HG03095 (cell line): ENCODE measurements around the gene DUOX2.
"Not testable (repeated sequence)": the region's sequence is repeated elsewhere in the genome, so short reads cannot be mapped to it uniquely, and the experiment has no call there.

Experiments used
- ATAC-seq: cut with Tn5 transposase; IDR thresholded peaks from one replicate; pipeline ENCODE4 v1.9.1; 2021; ENCODE audit warnings: moderate library complexity; ENCODE audit not compliant: unreplicated experiment

The DUOX2 gene

GRCh38 chr15:45077391-45077790 is 36.6 kb downstream of the DUOX2 start:
- not testable (repeated sequence) for ATAC-seq

- not testable (repeated sequence) for ATAC-seq
Observed at GRCh38 chr15:45075440-45076320, 38.3 kb downstream of the DUOX2 start.

- ATAC-seq: not testable (repeated sequence)
Observed at GRCh38 chr15:45073602-45074001, 40.4 kb downstream of the DUOX2 start.

GRCh38 chr15:45069942-45070360 is 44.0 kb downstream of the DUOX2 start:
- not testable (repeated sequence) for ATAC-seq

GRCh38 chr15:45064386-45064785 is 49.6 kb downstream of the DUOX2 start:
- ATAC-seq: no peak

GRCh38 chr15:45062301-45062700 is 51.7 kb downstream of the DUOX2 start:
- ATAC-seq: not testable (repeated sequence)

DNA sequence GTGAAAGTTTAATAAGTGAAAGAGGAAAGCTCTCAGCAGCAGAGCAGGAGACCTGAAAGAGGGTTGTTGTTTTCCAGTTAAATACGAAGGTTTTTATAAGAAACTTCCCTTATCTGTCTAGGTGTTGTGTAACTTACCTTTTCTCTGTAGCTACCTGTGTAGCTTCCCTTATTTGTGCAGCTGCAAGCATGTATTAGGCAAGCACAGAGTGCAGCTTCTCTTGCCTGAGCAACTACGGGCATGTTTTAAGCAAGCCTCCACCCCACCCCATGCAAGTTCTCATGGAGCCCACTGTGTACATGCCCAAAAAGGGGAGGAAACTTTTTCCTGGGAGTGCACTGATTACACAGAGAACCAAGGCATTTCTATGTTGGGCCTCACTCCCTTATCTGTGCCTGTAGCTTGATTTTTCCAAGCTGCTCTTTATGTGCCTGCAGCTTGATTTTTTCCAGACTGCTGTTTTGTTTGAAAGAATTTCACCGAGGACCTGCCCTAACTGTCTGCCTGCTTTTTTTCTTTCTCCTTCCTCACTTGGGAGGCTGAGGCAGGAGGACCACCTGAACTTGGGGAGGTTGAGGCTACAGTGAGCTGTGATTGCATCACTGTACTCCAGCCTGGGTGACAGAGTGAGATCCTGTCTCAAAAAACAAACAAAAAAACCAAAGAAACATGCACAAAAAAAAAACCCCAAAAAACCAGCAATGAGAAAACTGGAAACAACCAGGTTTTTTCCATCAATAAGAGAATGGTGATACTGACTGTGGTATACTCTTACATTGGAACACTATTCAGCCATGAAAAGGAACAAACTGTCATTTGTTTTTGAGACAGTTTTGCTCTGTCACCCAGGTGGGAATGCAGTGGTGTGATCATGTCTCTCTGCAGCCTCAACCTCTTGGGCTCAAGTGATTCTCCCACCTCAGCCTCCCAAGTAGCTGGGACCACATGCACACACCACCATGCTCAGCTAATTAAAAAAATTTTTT is 55.0 kb downstream of the DUOX2 start:
- ATAC-seq: not testable (repeated sequence)

DNA sequence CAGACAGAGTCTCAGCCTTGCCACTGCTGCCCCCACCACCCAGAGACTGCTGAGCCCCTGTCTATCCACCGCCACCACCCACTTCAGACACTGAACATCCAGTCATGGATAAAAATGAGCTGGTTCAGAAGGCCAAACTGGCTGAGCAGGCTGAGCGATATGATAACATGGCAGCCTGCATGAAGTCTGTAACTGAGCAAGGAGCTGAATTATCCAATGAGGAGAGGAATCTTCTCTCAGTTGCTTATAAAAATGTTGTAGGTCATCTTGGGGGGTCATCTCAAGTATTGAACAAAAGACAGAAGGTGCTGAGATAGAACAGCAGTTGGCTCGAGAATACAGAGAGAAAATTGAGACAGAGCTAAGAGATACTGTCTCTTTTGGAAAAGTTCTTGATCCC is 61.3 kb downstream of the DUOX2 start:
- not testable (repeated sequence) for ATAC-seq

- ATAC-seq: no peak
Observed at GRCh38 chr15:45050587-45050986, 63.4 kb downstream of the DUOX2 start.

GRCh38 chr15:45048794-45049631 is 65.0 kb downstream of the DUOX2 start:
- ATAC-seq: no peak

DNA sequence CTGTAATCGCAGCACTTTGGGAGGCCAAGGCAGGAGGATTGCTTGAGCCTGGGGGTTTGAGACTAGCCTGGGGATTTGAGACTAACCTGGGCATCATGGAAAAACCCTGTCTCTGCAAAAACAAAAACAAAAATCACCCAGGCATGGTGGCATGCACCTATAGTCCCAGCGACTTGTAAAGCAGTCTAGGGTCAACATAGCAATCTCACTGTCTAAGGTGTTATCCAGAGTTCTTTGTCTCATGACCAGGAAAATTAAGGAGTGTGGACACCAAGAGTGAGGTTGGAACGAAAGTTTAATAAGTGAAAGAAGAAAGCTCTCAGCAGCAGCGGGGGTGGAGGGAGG is 65.6 kb downstream of the DUOX2 start:
- not testable (repeated sequence) for ATAC-seq

DNA sequence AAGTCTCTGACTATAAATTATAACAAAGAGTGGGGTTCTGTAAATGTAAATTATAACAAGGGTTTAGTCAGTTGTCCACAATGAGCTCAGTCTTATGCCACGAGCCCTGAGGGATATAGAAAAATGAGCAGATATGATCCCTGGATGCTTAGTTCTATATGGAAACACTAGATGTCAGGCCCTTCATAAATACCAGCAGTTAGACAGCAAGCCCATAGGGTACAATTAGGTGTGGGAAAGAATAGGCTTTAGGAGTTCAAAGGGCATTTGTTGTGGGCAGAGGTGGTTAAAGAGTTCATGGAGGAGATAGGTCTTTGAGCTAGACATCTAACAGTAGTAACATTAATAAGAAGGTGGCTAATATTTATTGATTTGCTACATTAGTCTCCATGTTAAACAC is 69.7 kb downstream of the DUOX2 start:
- not testable (repeated sequence) for ATAC-seq

DNA sequence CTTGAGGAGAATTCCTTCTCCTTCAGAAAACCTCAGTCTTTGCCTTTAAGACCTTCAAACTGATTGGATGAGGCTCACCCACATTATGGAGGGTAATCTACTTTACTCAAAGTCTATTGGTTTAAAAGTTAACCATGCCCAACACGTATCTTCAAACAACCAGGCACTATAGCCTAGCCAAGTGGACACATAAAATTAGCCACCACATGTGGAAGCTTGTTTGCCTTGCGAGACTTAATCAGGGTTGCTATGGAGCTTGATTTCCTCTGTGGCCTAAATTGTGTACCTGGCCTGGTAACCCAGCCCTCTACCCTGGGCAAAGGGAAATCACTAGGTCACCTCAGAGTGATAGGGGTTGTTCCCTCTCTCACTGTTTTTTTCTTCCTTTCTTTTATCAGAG is 71.1 kb downstream of the DUOX2 start:
- ATAC-seq: not testable (repeated sequence)
